ENCODE data around the gene BATF. TPM values are rescaled to one million over a fixed set of nuclear protein-coding genes. Genes with fewer than 3 reads are reported as not detected.
"Not testable (repeated sequence)": the region's sequence is repeated elsewhere in the genome, so short reads cannot be mapped to it uniquely, and the experiment has no call there.

The BATF gene
- 1.9 TPM in 1 of 2 replicates, not detected in the other for total RNA-seq (2014; rRNA removed; shearing (Covaris generic))

DNA sequence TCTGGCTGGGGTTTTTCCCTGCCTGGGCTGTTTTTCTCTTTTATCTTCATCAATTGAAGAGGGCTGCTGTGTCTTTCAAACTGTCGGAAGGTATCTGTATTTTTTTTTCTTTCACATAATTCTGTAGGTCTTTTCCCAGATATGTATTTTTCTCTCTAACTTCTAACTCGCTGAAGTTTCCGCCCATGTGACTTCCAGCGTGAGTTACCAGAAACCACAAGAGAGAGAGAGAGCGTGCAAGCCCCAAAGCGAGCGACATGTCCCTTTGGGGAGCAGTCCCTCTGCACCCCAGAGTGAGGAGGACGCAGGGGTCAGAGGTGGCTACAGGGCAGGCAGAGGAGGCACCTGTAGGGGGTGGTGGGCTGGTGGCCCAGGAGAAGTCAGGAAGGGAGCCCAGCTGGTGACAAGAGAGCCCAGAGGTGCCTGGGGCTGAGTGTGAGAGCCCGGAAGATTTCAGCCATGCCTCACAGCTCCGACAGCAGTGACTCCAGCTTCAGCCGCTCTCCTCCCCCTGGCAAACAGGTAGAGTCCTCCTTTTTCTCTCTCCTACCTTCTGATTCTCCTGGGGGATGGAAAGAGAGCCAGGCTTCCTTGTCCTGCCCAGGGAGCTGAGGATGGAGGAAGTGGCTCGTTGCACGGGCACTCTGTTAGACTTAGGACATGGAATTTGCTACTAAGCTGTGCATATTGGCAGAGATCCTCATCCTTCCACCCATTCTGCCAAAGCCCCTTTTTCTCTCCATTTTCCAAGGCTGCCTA lies at the start of gene BATF:
Gene BATF, plus strand, starts transcription at position 246 of the 759 bp plus-strand sequence. Its CDS starts 214 bp downstream, at position 460.
- no peak for DNase-seq (ENCODE audit: low read depth)

- not testable (repeated sequence) for DNase-seq (ENCODE audit: low read depth)
Observed at GRCh38 chr14:75474127-75474526, 48.1 kb upstream of the BATF start.

DNA sequence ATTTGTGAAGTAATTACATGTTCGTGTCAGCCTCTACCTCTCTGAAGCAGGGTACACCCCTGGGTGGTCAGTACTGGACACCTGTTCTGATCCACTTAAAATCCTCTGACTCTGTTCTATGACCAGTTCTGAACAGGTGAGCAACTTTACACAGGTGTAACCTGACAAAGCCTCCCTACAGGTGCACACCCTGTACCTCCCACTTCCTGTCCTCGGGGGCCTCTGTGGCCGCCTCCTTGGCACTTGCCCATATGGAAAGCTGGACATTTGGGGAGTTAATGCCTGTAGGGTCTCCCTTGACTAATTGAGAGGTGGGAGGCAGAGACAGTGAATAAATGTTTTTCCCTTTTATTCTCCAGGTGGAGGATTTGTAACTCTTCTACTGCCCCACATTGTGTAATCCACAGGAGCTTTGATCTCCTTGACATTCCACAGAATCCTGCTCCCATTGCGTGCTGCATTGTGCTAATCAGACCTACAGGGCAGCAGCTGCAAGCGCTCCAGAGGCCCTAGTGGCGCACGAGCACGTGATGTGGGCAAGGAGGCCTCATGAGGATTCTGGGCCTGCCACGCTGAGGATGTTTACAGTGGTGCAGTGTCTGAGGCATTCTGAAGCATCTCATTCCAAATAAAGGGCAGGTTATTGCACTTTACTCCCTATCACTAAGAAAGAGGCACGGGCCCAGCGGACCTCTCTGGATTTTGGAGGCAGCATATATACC lies 45.8 kb upstream of the BATF start:
- no peak for DNase-seq (ENCODE audit: low read depth)

DNA sequence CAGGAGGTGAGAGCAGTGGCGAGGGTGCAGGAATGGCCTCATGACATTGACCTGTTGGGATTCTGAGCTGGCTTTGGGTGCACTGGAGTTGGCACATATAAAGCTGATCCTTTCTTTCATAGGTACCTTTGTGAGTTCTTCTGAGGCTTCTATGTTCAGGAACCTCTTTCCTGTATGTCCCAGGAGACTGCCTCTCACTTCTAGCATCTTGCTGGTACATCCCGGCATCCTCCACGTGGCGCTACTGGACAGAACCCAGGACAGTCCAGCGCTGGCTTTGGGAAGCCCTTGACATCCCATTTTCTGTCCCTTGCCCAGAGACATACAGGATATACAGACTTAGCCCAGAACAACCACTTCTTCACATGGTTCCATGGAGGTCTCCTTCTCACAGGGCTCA lies 44.4 kb upstream of the BATF start:
- no peak for DNase-seq (ENCODE audit: low read depth)

DNA sequence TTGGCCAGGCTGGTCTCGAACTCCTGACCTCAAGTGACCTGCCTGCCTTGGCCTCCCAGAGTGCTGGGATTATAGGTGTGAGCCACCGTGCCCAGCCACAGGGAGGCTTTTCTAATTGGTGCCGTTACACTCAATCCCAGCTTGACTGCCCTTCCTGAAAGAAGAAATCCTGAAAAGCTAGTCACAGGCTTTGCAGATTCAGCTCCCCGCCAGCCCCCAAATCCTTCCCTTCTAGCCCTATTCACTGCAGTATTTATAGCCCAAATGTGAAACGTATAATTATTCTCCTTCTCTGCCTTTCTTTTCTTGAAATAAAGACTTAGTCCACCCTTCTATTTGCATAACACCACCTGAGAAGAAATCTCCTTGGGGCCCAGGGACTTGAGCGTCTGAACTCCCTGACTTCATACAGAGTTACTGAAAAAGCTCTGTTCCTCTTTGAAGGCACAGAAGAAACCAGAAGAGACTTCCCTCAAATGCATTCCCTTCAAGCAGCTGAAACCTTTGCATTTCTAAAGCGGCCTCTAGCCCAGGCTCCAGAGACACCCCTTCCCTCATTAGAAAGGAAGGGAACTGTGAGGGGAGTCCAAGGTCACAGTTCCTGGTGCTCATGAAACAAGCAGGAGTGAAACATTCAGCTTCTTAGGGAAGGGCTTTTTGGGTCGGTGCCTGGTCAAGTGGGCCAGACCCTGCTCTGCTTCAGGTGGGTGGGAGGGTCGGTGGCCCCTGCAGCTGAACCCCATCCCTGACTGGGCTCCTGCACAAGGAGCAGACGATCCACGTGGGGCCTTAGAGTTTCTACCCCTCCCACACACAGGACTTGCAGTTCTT lies 42.3 kb upstream of the BATF start:
- no peak for DNase-seq (ENCODE audit: low read depth)

DNA sequence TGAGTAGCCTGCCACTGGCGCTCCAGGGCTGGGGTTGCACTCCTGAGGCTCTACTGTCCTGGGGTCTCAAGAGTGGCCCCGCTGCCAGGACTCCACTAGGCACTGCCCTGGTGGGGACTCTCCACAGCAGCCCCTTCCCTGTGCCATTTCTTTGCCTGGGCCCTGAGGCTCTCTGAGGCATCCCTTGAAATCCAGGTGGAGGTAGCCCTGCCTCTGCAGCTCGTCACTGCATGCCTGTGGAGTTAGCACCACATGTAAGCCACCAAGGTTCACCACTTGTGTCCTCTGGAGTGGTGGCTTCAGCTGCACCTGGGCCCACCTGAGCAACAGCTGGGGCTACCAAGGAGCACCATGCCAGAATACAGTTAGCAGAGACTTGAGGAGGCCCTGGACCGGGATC lies 39.9 kb upstream of the BATF start:
- DNase-seq (ENCODE audit: low read depth) = no peak

DNA sequence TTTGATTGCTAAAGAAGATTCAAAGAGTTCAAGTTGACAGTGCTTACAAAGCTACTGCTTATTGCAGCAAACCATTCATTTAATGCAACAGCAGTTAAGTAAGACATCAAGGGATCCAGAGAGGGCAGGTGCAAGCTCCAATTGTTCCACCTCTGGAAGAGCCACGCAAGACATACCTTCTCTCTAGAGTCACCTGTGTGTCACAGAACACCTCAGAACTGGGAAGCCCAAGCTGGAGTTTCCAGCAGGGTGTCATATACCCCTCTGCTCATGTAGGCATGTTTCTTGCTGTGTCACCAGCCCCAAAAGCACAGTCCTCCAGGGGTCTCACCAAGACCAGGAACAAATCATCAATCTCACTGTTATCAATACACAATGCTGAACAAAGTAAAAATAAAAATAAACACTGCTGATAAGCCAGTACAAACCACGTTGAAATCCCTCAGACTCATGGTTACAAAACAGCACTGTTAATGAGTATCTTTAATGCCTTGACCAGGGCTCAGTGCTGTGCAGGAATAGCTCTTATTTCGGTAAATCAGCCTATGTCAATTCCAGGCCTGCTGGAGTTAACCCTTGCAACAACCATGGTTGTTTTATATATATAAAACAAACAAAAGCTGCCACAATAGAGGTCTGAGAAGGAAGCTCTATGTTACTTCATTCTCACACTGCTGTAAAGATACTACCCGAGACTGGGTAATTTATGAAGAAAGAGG lies 37.4 kb upstream of the BATF start:
- no peak for DNase-seq (ENCODE audit: low read depth)

DNA sequence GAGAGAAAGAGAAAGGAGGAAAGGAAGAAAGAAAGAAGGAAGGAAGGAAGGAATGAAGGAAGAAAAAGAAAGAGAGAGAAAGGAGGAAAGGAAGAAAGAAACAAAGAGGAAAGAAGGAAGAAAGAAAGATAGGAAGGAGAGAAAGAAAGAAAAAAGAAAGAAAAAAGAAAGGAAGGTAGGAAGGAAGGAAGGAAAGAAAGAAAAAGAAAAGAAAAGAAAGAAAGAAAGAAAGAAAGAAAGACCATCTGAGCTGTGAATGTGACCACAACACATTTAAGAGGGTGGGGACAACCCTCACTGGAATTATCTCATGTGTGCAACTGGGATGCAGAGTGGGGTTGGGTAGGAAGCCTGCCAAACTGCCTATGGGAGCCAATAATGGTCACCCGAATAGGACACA lies 36.0 kb upstream of the BATF start:
- no peak for DNase-seq (ENCODE audit: low read depth)

DNA sequence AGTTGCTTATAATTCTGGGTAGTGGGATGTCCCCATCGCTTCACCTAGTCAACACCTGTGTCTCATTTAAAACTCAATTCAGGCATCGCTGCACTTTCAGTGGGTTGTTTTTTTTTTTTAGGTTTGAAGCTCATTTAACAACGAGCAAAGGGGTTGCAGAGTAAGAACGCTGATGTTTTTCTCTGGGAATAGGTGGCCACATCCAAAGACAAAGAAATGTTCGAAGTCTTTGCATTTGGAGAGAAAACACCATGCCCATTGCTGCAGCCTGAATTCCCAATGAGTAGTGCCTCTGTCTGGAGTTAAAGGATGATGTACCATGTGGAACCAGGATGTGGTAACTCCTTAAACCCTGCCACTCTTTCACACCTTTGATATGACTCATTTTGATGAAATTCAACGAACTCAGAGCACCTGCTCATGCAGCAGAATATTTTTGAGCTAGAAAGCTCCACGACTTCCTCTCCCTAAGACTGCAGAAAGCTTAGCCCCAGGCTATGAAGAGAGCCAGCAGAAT lies 35.1 kb upstream of the BATF start:
- peak; percentile 68 for DNase-seq (ENCODE audit: low read depth)

GRCh38 chr14:75489480-75489837 lies 32.8 kb upstream of the BATF start:
- DNase-seq (ENCODE audit: low read depth) = no peak

GRCh38 chr14:75491376-75491978 lies 30.8 kb upstream of the BATF start:
- no peak for DNase-seq (ENCODE audit: low read depth)

DNA sequence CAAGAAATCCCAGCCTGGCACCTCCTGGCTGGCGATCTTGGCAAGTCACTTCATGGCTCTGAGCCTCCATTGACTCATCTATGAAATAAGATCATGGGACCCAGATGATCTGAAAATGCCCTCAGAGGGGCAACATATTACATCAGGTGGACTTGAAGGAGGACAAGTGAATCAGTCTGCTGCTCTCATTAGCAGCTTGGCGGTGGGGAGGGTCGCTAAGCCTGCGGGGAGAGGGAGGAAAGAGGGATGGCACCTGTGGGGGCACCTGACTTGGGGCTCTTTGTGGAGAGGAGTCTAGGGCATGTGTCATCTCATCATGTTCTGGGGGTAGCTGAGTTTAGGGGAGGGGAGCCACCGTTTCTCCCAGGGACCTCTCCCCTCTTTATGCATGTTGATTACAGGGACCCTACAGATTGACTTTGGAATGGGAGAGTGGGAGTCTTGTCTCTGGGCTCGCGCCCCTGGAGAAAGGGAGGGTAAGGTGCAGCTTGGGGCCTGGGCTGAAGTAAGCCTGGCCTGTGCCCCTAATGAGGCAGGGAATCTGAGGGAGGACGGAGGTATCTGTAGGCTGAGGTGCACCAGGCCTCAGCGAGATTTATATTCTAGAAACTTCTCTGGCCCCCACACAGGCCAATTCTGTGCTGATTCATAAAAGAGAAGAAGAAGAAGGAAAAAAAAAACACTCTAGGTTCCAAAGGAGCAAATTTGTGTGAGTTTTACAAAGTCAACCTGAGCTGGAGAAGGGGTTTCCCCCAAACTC lies 29.3 kb upstream of the BATF start:
- no peak for DNase-seq (ENCODE audit: low read depth)

- no peak for DNase-seq (ENCODE audit: low read depth)
Observed at GRCh38 chr14:75493592-75494087, 28.6 kb upstream of the BATF start.

DNA sequence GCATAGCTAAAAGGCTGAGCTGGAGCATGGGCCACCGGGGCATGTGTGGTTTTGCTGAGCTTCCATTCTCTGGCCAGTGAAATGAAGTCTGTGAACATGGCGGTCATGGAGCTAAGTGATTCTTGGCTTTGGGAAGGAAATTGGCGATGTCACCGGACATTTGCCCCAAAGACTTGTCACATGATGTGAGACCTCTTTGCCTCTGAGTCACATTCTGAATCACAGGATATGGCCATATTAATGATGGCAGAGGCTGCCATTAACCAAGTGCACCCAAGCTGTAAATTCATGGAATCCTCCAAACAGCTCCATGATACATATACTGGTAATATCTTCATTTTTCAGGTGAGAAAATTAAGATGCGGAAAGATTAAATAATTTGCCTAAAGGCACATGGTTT lies 27.4 kb upstream of the BATF start:
- DNase-seq (ENCODE audit: low read depth) = peak; percentile 66

GRCh38 chr14:75495399-75495798 lies 26.9 kb upstream of the BATF start:
- no peak for DNase-seq (ENCODE audit: low read depth)

DNA sequence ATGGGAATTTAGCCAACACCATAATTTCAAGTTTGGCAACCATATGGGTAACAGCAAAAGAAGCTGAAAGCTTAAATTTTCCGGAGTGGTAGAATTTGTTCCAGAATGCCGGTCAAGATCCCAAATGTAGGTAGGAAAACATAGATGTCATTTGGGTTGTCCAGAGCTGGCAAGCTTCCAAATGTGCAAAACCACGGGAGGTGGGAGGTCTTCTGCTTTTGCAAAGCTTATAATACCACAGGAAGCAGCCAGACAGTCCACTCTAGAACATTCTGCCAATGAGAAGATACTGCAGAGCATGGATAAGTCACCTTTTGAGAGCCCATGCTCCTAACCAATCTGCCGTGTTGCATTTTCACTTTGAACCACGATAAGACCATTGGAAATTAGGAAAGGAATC lies 26.4 kb upstream of the BATF start:
- no peak for DNase-seq (ENCODE audit: low read depth)

- no peak for DNase-seq (ENCODE audit: low read depth)
Observed at GRCh38 chr14:75496755-75497154, 25.5 kb upstream of the BATF start.

DNA sequence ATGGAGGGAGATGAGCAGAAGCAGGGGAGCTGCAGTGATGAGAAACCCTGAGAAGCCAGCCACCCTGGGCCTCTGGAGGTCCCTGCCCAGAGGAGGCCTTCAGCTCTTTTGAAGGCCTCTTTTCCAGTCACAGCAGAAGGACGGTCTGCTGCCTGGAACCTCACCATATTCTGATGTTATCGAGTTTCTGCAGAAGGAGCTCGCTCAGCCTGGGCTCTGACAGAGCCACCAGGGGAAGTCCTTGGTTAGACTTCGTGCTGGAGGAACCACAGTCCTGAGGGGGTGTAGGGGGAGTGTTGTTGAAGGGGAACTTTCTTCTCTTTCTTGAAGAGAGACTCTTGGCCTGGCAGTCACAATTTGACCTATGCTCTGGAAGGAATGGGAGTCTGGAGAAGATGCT lies 25.1 kb upstream of the BATF start:
- no peak for DNase-seq (ENCODE audit: low read depth)

DNA sequence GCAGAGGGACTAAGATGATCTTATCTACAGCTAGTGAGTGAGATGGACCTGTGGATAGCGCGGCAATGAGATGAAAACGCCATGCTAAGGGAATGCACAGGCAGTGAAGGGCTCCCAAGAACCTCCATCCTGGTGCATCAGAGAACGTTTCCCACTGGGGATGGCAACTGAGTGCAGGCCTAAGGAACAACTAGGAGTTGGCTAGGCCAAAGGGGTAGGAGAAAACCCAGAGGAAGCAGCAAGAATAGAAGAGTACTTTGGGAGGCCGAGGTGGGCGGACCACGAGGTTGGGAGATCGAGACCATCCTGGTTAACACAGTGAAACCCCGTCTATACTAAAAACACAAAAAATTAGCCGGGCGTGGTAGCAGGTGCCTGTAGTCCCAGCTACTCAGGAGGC lies 24.6 kb upstream of the BATF start:
- no peak for DNase-seq (ENCODE audit: low read depth)
